ENCODE measurements around the gene MCEE. TPM values are rescaled to one million over a fixed set of nuclear protein-coding genes. Genes with fewer than 3 reads are reported as not detected.

Gene MCEE
- total RNA-seq, 1 experiment from 2014 or later, result 11.8 TPM

DNA sequence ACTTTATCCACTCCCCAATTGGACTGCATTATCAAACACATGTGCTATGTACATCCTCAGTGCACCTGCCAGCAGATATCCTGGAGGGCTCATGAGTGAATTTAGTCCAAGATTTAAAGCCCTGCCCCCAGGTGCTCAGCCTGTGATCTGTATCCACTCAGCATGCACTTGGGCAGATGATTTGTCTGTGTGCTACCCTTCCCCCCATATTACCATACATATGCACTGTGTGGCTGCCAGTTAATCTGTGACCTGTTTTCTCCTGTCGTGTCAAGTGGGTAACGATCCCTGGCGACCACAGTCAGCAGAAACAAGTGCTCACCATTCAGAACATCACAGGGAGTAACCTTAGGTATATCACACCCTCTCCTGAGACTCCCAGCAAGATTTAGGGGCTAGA is 51.4 kb downstream of the MCEE start:
- no peak overlapping the region for H3K27ac ChIP-seq (ENCODE audit: low read depth, low read length, poor library complexity, severe bottlenecking)
- BruUV-seq (replicated peaks), result no TSS peak
- H3K36me3 ChIP-seq (ENCODE audit: insufficient read depth, low read length, poor library complexity, severe bottlenecking), result peaks cover 17% of the 10 kb centered on the region
- H3K27me3 ChIP-seq (replicated peaks; ENCODE audit: insufficient read depth, low read depth, low read length, poor library complexity), result no peaks in the 10 kb centered on the region
- ChIA-PET CTCF (no interaction called here), POLR2A (ENCODE audit: low non-redundant PET) (no interaction called here)
- no peak for DNase-seq (ENCODE audit: low spot score)
- TF ChIP-seq CTCF (conservative IDR thresholded peaks at IDR 0.05; ENCODE audit: low read depth, low read length), result no peak
- TF ChIP-seq EZH2 (IDR thresholded peaks at IDR 0.05; ENCODE audit: borderline replicate concordance, low read depth, low read length, poor library complexity, severe bottlenecking), result no peak
- H3K4me3 ChIP-seq (ENCODE audit: low read depth, low read length, poor library complexity, severe bottlenecking), result no peak overlapping the region
- no peaks in the 10 kb centered on the region for H3K4me1 ChIP-seq (ENCODE audit: insufficient read depth, low read length, poor library complexity, severe bottlenecking)
- H3K9me3 ChIP-seq (ENCODE audit: low read depth, low read length, poor library complexity, severe bottlenecking), result no peaks in the 10 kb centered on the region
- intact Hi-C loops (cut with micrococcal nuclease; ENCODE audit: unreplicated experiment), result no loop called here

GRCh38 chr2:71074893-71075395 is 55.1 kb downstream of the MCEE start:
- peaks cover 17% of the 10 kb centered on the region for H3K36me3 ChIP-seq (ENCODE audit: insufficient read depth, low read length, poor library complexity, severe bottlenecking)
- no peaks in the 10 kb centered on the region for H3K27me3 ChIP-seq (replicated peaks; ENCODE audit: insufficient read depth, low read depth, low read length, poor library complexity)
- intact Hi-C loops (cut with micrococcal nuclease; ENCODE audit: unreplicated experiment), result no loop called here
- no peaks in the 10 kb centered on the region for H3K4me1 ChIP-seq (ENCODE audit: insufficient read depth, low read length, poor library complexity, severe bottlenecking)
- no peaks in the 10 kb centered on the region for H3K9me3 ChIP-seq (ENCODE audit: low read depth, low read length, poor library complexity, severe bottlenecking)
- no peak for DNase-seq (ENCODE audit: low spot score)
- no peak overlapping the region for H3K27ac ChIP-seq (ENCODE audit: low read depth, low read length, poor library complexity, severe bottlenecking)
- no TSS peak for BruUV-seq (replicated peaks)
- no peak overlapping the region for H3K4me3 ChIP-seq (ENCODE audit: low read depth, low read length, poor library complexity, severe bottlenecking)
- ChIA-PET POLR2A (ENCODE audit: low non-redundant PET) (no interaction called here), CTCF (no interaction called here)
- no peak for TF ChIP-seq CTCF (conservative IDR thresholded peaks at IDR 0.05; ENCODE audit: low read depth, low read length)
- no peak for TF ChIP-seq EZH2 (IDR thresholded peaks at IDR 0.05; ENCODE audit: borderline replicate concordance, low read depth, low read length, poor library complexity, severe bottlenecking)

DNA sequence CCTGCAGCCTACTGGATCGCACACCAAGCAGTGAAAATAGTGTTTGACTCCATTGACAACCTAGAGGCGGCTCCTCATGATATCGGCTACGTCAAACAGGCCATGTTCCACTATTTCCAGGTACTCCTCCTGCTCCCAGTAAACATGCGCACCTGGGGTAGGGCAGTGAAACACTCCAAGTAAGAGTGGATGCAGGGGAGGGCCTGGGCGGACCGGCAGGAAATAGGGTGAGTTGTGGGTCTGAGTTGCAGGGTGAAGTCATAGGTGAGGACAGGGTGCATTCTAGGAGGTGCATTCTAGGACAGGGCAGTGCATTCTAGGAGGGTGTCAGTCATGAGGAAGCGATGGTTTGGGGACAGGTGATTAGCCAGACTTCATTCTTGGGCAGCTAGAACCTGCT is 56.6 kb downstream of the MCEE start:
- no peak for TF ChIP-seq EZH2 (IDR thresholded peaks at IDR 0.05; ENCODE audit: borderline replicate concordance, low read depth, low read length, poor library complexity, severe bottlenecking)
- TF ChIP-seq CTCF (conservative IDR thresholded peaks at IDR 0.05; ENCODE audit: low read depth, low read length), result no peak
- Histone ChIP-seq H3K4me3 (ENCODE audit: low read depth, low read length, poor library complexity, severe bottlenecking) (no peak overlapping the region), H3K4me1 (ENCODE audit: insufficient read depth, low read length, poor library complexity, severe bottlenecking) (peaks cover 4% of the 10 kb centered on the region), H3K27ac (ENCODE audit: low read depth, low read length, poor library complexity, severe bottlenecking) (no peak overlapping the region), H3K9me3 (ENCODE audit: low read depth, low read length, poor library complexity, severe bottlenecking) (no peaks in the 10 kb centered on the region), H3K27me3 (replicated peaks; ENCODE audit: insufficient read depth, low read depth, low read length, poor library complexity) (no peaks in the 10 kb centered on the region), H3K36me3 (ENCODE audit: insufficient read depth, low read length, poor library complexity, severe bottlenecking) (peaks cover 13% of the 10 kb centered on the region)
- no TSS peak for BruUV-seq (replicated peaks)
- DNase-seq (ENCODE audit: low spot score), result no peak
- ChIA-PET CTCF (no interaction called here), POLR2A (ENCODE audit: low non-redundant PET) (no interaction called here)
- intact Hi-C loops (cut with micrococcal nuclease; ENCODE audit: unreplicated experiment), result no loop called here
